Measurements from ENCODE around the gene SLC22A23.
A peak's percentile ranks its signal among the peaks of the same experiment; 100 is the strongest.

The SLC22A23 gene

GRCh38 chr6:3421791-3422434 is 34.9 kb downstream of the SLC22A23 start:
- DNase-seq, result no peak

DNA sequence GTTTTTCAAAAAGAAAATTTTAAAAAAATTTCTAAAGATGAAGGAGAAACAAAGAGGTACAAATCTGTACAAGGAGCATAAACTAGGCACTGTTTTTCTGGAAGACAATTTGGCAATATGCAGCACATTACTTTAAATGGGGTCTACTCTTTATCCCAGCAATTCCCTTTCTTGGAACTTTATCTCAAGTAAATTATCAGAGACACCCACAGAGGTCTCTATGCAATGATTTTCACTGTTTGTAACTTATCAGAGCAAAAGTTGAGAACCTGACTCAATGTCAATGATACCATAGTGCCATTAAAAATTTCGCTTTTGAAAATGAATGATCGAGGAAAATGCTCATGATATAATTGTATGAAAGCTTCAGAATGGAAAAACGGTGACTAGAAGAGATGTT is 35.7 kb downstream of the SLC22A23 start:
- no peak for DNase-seq

- no peak for DNase-seq
Observed at GRCh38 chr6:3419624-3420272, 37.1 kb downstream of the SLC22A23 start.

DNA sequence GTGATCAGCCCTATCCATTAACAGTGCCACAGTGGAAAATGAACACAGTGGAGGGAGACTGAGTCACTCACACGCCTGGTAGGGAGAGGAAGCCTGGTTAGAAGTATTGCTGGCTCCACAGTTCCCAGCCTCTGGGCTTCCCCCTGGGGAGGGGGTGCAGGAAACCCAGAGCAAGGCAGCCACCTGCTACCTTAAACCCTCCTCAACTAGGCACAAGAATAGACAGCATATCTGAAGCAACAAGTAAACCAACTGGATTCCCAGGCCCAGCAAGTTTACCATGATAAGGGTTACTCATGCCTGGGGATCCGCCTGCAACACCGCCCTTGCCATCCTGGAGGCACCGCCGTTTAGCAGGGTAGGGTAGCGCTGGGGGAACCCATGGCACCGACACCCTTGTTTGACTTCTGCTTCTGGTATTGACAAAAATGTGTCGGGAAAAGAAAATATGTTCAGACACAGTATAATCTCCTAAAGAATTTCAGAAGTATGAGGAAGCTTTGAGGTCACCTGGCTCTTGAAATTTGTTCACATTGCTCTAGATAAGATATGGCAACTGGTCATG is 38.3 kb downstream of the SLC22A23 start:
- no peak for DNase-seq

- DNase-seq, result no peak
Observed at GRCh38 chr6:3417473-3417872, 39.4 kb downstream of the SLC22A23 start.

DNA sequence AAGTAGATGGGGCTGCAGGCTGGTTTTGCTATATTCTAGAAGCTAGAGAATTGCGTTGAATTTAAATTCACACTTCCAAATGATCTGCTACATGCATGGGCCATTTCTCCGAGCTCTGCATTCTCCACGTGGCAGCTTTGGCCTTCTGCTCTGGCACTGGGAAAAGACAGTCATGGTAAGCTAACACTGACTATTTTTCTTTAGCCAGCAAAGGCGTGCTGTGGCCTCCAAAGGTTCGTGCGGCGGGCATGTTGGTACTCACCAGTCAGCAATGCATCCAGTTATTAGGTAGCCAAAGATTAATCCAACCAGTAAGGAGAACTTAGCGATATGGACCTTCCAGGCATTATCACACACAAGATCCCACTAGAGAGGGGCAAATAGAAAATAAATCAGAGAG is 41.4 kb downstream of the SLC22A23 start:
- no peak for DNase-seq

- DNase-seq, result no peak
Observed at GRCh38 chr6:3415082-3415453, 41.8 kb downstream of the SLC22A23 start.

DNA sequence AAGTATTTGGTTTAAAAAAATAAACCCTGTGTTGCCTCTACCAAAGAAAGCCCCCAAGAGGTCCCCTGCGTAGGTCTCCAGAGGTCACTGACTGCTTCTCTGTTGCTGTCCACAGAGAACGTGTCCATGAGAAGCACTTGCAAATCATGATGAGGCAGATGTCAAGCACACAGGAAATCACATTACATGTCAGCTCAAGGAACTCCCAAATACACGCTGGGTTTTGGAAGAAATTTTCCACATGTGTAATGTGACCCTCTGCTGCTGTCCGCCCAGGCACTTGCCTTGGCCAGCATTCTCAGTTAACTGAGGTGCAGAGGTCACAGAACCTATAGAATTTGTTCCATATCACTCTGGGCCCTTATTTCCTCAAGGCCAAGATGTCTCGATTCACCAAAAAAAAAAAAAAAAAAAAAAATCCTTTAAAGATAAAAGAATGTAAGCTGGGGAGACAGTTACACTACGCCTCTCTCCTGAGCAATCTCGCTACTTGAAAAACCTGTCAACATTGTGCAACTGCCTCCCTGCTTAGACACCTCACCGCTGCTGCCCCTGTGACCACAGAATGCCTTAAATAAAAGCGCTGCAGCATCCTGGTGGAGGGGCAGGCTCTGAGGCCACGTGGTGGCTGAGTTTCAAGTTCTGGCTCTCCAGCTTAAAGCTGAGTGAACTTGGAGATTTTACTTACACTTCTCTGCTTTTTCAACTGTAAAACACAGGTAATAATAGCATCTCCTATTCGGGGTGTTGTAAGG is 42.3 kb downstream of the SLC22A23 start:
- no peak for DNase-seq

- no peak for DNase-seq
Observed at GRCh38 chr6:3413592-3413991, 43.3 kb downstream of the SLC22A23 start.

GRCh38 chr6:3412779-3413500 is 43.9 kb downstream of the SLC22A23 start:
- no peak for DNase-seq

DNA sequence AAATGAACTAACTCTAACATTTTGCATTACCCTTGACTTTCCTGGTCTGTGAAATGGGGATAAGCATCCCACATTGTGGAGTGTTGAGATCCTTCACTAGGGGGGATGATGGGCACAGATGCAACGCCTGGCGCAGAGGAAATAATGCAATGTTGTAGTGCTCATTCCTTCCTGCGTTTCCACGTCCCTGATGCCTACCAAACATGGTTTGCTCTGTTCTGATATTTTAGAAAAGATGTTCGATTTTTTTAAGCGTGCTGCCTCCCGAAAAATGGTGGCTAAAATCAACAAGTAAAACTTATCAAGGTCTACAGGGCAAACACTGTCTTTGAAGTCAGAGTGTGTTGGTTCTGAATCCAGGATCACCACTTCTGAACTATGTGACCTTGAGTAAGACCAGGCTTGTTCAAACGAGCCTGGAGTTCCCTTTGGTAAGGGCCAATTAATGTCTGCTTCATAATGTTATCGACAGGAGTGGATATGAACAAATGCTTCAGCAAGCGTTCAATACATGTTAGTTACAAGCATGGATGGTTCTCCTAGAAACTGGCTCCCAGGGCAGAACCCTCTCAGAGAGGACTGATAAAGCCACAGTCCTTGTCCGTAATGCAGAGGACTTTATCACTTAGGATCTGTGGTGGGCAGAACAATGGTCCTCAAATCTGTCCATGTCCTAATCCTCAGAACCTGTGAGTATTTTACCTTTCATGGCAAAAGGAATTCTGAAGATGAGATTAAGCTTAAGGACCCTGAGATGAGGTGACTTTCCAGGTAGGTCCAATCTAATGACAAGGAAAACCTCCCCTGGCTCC is 44.7 kb downstream of the SLC22A23 start:
- DNase-seq, result no peak

- DNase-seq, result peak; percentile 43 to 50
Observed at GRCh38 chr6:3410385-3411360, 46.2 kb downstream of the SLC22A23 start.

- no peak for DNase-seq
Observed at GRCh38 chr6:3409699-3410384, 47.0 kb downstream of the SLC22A23 start.

- no peak for DNase-seq
Observed at GRCh38 chr6:3408665-3409064, 48.2 kb downstream of the SLC22A23 start.

- DNase-seq, result no peak
Observed at GRCh38 chr6:3407840-3408239, 49.0 kb downstream of the SLC22A23 start.

- DNase-seq, result no peak
Observed at GRCh38 chr6:3406891-3407809, 49.7 kb downstream of the SLC22A23 start.

DNA sequence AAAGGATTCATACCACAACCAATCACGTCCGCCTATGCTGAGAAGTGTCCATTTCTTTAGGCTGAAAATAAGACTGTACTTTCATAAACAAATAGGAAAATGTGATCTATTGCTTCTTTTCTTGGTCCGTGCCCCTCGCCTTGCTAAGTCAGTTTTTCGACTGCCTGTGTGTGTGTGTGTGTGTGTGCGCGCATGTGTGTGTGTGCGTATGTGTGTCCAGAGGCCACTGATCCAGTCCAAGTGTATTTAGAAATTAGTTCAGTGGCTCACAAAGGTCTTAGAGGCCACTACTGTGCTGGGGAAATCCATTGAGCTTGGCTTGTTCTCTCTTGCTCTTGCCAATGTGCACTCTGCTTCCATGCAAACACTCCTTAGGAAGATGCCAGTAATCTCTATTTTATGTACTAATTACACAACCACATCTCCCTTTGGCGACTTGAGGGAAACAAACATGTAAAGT is 50.5 kb downstream of the SLC22A23 start:
- DNase-seq, result no peak

DNA sequence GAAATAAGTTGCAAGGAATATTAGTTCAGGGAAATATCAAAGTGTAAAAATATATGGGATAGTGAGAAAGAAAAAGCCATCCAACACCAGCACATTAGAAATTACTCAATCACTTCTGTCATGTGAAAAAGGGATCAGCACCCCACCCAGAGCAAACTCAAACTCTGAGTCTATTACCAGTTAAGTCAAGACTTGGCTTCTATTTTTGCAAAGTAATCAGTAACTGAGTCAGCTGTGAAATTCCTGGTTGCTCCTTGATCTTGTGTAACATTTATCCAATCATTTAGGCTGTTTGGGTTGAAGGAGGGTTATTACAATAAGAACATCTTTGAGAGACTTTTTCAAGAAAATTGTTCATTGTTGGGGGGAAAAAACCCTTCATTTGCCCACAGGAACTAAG is 51.2 kb downstream of the SLC22A23 start:
- no peak for DNase-seq

GRCh38 chr6:3405182-3405518 is 51.7 kb downstream of the SLC22A23 start:
- no peak for DNase-seq
